Measurements from ENCODE around the gene PDZD7.

Gene PDZD7

DNA sequence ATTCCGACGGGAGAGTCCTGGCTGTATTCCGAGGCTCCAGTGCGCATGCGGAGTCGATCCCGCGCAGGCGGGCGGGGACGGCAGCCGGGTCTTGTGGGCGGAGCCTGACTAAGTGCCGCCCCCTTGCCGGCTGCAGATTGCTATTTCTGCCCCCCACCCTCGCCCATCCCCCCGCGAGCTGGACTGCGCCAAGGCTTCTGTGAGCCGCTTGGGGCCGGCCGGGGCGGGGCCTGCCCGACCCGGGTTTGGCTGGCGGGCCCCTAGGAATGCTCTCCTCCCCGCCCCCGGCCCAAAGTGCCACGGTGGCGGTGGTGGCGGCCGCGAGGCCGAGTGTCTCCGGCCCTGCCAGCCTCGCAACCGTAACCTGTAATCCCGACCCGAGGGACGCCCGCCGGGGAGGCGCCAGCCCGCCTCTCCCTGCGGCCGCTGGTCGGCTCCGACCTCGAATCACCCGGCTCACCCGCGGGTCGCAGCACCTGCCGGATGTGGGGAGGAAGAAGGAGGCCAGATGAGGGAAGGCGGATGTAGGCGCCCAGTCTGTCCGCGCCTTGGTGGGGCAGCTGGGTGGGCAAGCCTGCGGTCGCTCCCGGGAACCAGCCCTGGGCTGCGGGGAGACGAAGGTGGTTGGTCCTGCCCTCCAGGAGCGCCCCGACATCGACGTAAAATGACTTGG, 30.2 kb upstream of the PDZD7 start:
- DNase-seq: peak; percentile 94

DNA sequence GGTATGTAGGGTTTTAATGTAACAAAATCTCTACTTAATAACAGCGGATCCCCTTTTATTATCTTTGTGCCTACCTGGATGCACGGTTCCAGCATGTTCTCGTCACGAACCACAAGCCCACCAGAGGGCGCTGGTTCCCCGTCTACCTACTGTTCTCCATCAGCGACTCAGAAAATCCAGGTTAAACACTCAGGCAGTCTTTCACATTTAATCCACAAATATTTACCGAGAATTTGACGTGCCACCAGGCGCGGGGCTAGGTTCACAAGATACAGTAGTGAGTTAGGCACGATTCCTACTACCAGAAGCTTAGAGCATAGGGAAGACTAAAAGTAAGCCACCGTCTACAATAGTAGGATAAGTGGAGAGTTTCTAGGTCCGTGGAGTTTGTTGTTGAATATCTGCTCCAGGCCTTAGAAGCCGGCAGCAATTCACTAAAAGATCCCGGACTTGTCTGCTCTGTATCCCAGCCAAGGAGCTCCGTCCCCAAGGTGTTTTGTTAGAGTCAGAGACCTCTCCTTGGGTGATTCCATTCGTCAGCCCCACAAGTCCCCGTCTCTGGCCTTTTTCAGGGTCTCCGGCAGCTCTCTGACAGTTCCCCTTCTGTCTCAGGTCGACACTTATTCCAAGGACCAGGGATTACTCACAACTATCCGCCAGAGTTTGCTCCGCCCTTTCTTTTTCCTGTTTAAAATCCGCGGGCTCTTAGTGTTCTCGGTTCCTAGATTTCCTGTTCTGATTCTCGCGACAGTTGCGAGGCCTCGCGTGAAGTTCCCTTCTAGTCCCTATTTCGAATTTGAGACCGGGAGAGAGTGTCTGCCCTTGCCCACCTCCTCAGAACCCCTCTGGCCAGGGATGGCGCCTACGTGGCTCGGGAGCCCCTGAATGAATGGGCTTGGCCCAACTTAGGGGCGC, 29.4 kb upstream of the PDZD7 start:
- DNase-seq: peak; percentile 94

DNA sequence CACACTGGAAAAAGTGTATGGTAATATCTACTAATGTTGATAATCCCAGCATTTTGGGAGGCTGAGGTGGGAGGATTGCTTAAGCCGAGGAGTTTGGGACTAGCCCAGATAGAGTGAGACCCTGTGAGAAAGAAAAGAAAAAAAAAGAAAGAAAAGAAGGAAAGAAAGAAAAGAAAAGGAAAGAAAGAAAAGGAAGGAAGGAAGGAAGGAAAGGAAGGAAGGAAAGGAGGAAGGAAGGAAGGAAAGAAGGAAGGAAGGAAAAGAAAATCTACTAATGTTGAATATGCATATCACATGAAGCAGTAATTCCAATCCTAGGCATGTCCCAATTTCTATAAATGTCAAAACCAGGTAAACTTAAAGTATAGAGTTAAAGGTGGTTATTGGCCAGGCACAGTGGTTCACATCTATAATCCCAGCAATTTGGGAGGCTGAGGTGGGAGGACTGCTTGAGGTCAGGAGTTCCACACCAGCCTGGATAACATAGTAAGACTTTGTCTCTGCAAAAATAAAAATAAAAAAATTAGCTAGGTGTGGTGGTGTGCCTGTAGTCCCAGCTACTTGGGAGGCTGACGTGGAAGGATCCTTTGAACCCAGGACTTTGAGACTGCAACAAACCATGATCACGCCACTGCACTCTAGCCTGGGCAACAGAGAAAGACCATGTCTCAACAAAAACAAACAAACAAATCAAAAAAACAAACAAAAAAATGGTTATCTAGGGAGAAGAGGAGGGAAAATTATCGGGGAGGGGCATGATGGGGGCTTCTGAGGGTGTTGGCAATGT, 25.6 kb upstream of the PDZD7 start:
- no peak for DNase-seq

DNA sequence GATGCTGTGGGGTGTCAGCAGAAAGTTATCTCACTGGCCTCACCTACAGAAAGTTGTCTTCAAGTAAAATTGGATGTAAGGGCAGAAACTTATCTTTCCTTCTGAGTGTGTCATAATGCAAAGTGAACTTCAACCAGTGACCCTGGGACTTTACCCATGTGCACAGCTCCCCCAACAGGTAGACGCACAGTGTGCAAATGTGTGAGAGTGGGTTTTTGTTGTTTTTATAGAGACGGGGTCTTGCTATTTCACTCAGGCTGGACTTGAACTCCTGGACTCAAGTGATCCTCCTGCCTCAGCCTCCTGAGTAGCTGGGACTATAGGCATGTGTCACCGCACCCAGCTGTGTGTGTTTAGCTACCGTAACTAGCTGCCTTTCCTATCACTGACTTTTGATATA, 24.5 kb upstream of the PDZD7 start:
- no peak for DNase-seq

DNA sequence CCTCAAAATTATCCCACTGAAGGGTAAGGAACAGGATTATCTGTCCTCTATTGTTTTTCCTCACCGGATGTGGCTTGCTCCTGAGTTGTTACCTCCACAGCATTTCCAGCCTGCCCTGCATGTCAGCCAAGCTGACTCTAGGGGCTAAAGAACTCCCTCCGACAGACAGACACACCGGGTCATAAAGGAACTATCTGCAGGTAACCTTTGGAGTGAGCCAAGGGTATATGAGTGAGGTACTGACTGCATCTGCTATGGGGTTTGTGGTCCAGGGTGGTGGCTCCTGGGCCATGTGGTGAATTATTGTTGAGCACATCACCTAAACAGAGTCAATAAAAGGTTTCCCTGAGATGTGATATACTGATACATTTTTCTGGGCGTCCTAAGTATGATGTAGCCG, 23.9 kb upstream of the PDZD7 start:
- no peak for DNase-seq

DNA sequence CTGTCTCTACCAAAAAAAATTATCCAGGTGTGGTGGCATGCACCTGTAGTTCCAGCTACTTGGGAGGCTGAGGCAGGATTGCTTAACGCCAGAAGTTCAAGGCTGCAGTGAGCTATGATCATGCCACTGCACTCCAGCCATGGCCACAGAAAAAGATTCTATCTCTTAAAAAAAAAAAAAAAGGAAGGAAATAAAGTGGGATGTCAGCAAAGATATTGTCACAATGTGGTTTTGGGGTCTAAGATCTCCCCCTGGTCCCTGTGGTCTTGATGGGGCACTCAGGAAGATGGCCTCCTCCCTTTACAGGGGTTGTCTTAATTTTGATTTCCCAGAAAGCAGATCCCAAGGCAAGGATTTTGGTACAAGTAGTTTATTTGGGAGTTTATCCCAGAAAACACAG, 23.4 kb upstream of the PDZD7 start:
- DNase-seq: no peak

DNA sequence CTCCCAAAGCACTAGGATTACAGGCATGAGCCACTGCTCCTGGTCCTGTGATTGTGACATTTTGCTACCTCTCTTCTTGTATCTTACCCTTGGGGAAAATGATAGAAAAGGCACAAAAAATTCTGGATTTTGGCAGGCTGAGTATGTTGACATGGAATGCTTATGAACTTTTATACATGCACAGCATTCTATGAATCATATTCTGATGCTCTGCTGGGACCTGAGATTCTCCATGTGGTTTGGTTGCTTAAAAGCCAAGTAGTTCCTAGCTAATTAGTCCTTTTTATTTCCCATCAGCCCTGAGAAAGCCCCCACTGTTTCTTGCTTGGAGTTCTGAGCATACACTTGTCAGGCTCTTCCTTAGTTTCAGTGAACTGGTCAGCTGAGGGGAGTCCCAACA, 22.6 kb upstream of the PDZD7 start:
- no peak for DNase-seq

DNA sequence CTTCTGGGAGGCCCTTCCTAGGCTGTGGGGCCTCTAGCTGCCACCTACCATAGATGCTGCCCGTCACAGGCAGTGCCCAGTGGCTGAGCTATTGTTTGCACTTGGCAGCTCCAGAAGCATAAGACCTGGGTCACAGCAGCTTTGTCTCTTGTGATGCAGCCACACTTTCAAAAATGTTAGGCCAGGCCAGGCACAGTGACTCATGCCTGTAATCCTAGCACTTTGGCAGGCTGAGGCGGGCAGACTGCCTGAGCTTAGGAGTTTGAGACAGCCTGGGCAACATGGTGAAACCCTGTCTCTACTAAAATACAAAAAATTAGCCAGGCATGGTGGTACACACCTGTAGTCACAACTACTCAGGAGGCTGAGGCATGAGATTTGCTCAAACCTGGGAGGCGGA, 21.4 kb upstream of the PDZD7 start:
- DNase-seq: no peak

DNA sequence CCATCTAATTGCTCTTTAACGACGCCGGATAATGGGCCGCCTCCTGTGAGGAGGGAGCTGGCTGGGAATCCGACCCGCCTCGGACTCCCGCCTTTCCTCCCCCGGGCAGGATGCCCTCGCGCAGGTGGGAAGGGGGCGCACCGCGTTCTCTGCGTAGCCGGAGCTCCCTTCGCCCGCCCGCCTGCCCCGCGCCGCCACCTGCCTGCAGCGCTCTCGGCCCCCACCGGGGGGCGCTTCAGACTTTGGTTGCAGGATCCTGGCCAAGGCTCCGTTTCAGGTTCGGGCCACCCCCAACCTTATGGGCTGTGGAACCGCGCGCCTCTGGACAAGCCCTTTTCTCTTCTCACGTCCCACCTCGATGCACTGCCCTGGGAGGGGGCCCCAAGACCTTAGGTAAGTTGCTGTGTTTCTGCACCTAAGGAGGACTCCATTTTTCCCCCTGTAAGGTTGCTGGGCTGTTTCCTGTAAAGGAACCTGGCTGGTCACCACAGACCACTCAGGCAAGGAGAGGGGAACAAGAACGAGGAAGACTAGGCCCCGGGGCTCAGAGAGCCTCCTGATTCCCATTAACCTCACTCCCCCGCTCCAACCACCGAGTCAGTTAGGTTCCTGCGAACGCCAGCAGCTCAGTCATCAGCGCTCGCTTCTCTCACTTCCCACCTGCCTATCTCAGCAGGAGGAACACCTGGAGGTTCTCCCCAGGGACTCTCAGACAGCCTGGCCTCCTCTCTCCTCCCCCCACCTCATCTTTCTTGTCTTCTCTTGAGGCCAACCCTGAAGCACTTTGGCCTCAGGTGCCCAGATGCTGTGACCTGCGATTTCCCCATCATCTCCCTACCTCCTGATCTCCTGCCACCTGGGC, 19.5 kb upstream of the PDZD7 start:
- peak; percentile 98 for DNase-seq

DNA sequence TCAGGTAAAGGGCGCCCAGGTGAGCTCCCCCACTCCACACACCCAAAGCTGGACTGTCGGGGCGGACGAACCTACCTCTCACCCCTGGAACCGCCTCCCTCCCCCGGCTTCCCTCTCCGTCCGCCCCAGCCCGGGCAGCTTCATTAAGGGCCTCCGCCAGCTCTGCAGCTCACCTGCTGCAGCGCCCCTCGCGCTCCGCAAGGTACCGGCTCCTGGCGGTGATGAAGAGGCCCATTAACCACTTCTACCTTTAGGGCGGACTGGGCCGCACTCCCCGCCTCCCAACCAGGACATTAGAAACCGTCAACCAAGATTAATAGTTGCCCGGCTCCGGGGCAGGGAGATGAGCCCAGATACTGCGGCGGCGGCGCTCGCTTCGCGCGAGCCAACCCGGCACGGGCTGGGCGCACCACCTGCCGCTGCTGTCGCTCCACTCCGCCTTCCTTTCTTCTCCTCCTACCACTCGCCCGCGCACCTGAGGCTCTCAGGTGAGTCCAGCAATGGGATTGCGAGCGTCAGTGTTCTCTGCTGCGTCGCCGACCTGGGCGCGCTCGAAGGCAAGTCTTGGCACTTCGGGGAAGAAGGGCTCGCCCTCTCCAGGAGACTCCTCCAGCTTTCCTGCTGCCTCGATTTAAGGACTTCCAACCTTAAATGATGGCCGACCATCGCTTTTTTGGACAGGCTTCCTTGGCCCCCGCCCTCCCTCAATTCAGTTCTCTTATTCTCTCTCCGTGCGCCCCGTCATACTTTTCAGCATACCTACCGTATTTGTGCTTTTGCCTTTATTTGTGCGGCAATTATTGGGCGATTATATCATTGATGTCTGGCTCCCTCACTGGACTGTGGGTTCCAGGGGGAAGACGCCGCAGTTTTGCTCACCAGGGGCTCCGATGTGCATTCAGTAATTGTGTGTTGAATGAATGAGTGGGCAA, 17.3 kb upstream of the PDZD7 start:
- DNase-seq: no peak

DNA sequence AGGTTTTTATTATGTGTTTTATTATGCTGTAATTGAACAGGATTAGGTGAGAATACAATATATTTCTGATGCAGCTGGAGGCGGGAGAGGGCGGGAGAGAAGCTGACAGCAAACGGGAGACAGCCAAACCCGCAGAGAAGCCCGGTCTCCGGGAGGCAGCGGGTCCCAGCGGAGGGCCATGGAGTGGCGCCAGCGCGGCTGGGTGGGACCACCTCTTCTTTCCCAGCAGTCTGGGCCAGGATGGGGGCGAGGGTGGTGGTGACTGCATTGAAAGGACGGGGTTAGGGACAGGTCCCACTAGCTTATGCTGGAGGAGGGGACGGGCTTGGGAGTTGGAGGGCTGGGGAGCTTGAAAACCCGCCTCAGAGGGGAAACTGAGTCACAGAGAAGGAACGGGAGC, 16.3 kb upstream of the PDZD7 start:
- DNase-seq: no peak

DNA sequence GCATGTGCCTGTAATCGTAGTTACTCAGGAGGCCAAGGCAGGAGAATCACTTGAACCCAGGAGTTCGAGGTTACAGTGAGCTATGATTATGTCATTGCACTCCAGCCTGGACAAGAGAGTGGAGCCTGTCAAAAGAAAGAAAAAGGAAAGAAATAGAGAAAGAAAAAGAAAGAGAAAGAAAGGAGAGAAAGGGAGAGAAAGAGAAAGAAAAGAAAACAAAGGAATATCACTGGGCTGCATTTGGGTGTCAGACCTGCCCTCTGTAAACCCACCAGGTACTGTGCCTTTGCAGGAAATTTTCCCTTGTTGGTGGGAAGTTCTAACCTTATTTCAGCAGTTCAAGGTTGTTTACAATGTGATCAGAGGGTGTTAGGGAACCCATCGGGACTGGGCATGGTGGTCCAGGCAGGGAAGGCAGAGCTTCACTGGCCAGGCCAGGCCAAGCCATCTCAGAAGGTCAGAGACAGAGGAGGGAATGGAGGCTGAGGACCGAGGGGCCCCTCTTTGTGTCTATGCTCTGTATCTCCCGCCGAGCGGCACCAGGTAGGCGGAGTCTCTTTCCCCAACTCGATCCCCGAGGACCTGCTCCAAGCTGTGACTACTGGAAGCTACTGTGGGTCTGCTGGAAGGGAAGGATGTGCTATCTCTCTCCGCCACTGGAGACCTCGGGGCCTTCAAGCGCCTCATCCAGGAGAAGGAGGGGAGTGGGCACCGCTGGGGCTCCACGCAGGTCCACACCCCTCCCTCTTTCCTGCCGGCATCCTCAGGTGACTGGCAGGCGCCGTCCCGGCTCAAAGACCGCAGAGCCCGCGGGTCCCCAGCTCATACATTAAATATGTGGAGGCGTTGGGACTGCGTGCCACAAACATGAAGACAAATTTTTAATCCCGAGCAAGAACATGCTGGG, 15.7 kb upstream of the PDZD7 start:
- DNase-seq: no peak

DNA sequence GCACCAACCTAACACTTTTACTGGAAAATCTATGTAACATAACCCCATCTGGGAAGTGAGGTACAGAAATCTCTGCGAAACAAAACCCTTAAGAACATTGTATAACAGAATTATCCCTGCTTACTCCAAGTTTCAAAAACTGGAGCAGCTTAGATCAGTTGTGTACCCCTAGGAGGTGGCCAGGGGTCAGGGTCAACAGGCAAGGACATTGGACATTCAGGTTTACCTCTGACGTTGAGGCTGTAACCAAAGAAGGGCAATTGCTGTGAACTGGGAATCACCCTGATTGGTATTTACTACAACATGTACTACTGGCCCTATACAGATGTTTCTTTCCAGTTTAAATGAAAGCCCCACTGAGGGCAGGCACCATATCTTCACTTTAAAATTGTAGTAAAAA, 13.2 kb upstream of the PDZD7 start:
- no peak for DNase-seq

DNA sequence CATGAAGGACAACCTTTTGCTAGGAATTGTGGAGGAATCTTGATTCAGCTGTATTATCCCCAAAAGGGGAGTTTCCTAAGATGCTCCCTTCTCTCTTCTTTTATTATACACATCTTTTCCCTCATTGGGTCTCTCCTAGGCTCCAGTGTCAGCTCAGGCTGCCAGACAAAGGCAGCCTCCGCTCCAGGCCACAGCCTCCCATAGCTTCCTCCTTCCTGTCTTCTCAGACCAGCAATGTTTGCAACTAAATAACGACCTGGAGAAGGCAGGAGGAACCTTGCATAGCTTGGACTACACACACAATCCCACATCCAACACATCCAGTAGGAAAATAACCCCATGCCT, 12.4 kb upstream of the PDZD7 start:
- peak; percentile 50 for DNase-seq

DNA sequence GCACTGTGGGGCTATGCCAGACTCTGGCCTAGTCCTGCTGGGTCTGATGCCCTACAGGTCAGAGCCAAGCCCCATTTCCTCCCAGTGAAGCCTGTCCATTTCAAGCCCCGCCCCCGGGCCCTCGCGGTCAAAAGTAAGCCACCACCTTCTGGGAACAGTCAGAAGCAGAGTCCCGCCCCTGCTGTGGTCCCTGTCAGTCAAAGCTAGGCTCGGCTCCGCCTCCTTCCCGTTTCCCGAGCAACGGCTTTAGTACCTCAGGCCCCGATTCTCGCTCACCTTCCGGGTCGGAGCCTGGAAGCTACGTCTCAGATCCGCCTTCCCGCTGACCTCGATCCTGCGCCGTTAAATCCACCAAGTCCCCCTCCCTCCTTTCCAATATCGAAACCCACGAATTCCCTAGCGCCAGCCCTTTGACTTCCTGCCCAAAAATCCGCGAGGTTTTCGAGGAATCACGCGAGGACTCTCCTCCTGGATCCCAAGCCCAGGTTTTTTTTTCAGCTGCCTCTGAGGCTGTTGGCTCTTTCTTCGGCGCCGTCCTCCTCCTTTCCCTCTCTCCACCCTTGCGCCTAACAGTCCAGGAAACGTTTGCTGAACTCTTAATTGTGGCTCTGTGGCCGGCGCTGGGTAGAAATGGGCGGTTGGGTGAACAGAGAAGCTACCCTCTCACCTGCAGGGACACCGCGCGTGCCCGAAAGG, 11.9 kb upstream of the PDZD7 start:
- peak; percentile 97 for DNase-seq

DNA sequence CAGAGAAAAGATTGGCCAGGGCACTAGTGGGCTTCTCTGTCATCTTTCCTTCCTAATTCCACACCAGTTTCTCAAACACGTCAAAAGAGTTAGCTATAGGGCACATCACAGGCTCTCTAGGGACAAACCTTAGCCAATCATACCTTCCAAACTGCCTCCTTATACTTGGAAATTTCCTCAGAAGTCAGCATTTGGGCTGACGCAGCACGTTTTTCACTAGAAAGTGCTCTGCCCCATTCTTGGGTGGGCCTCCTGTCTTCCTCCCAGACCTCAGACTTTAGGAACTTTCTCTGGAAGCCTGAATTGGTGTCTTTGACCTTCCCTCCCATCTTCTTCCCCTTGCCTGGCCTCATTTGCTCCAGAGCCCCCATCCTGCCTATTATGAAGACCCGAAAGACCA, 11.2 kb upstream of the PDZD7 start:
- no peak for DNase-seq

DNA sequence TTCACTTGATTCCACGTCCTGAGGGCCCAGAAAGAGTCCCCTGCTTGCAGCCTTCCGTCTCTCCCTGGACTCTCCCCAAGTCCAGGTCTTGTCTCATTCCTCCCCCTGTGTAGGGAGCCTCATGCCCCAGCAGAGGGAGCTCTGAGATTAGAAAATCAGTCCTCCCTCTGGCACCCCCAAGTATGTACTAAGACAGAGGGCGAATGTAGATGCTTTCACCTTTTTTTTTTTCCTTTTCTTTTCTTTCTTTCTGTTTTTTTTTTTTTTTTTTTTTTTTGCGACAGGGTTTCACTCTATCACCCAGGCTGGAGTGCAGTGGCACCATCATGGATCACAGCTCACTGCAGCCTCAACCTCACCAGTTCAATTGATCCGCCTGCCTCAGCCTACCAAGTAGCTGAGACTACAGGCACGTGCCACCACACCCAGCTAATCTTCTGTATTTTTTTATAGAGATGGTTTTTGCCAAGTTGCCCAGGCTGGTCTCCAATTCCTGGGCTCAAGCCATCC, 10.4 kb upstream of the PDZD7 start:
- peak; percentile 83 for DNase-seq

DNA sequence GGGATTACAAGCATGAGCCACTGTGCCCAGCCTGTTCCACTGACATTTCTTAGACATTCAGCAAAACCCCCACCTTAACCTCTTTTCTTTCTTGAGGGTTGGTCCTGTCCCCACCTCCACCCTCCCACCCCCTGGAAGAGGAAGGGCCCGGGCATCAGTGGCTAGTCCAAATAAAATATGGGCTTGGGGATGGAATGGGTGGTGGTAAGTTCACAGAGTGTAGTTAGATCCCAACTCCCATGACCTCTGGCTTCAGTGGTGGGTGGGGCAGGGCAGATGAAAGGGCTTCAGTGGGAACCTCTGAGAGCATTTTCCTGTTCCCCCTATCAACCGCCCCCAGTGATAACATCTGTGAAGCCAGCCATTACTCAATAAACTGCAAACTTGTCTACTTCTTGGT, 9.9 kb upstream of the PDZD7 start:
- DNase-seq: no peak

DNA sequence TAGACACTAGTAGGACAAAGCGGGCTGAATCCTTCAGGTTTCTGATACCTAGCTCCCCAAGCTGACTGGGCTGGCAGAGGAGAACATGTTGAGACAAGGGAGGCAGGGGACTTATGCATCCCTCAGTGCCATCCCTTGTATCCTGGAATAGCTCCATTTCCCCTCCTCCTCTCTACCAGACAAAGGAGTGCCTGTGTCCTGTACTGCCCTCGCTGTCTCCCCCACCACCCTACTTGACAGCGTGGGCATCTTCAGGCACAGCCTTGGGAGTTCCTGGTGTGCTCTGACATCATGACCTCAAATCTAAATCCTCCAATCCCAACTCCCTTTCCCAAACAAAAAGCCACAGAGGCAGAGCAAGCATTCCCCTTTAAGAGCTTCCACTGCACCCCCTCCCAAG, 9.1 kb upstream of the PDZD7 start:
- no peak for DNase-seq

DNA sequence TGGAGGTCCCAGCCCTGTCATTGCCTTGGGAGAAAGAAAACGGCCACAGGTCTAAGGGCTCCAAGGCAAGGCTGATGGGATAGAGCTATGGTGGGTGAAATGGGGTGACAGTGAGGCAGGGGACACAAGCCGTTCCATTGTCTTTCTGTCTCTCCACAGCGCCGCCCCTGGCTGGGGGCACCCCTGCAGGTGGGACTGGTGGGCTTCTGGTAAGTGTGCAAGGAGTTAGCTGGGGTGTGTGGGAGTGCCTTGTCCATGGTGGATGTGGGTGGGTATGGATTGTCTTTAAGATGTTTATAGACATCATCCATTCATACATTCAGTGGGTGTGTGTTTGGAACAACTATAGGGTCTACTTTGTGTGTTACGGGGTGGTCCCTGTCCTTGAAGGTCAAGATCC, 7.6 kb upstream of the PDZD7 start:
- DNase-seq: no peak
